GM21723 (cell line): Measurements from ENCODE around the gene PRKG2.

Experiments used
- ATAC-seq: cut with Tn5 transposase; IDR thresholded peaks from one replicate; pipeline ENCODE4 v1.9.1; 2021; ENCODE audit warnings: mild to moderate bottlenecking, moderate library complexity; ENCODE audit not compliant: unreplicated experiment

The PRKG2 gene

DNA sequence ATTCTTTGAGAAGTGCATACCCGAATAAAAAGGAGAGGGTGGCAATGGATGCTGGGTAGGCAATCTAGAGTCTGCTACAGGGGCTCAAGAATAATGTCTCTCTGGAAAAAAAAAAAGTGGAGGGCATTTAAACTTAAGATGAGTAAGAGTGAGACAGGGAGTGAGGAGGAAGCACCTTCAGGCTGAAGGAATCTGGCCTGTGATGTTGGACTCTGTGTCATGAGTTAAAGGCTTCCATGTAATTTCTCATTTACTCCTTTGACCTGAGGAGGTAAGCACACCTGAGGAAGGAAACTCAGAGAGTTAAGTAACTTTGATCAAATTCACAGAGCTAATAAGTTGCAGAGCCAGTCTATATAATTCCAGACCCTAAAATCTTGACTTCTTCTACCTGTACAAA is 3.2 kb upstream of the PRKG2 start:
- no peak for ATAC-seq

DNA sequence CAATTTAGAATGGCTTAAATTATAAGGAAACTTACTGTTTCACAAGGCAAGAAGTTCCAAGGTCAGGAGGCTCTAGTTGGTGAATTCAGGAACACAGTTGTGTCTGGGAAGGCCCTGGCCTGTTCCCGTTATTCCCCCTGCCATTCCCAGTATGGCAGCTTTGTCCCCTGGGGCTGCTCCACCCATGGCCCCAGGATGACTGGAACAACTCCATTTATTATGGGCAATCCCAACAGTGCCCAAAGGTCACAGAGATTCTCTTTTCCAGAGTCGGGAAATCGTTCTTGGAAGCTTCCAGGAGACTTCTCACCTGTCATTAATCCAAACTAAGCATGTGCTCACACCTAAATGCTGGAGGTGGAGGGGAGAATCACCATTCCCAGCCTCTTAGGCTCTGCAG is 2.8 kb upstream of the PRKG2 start:
- ATAC-seq: no peak

DNA sequence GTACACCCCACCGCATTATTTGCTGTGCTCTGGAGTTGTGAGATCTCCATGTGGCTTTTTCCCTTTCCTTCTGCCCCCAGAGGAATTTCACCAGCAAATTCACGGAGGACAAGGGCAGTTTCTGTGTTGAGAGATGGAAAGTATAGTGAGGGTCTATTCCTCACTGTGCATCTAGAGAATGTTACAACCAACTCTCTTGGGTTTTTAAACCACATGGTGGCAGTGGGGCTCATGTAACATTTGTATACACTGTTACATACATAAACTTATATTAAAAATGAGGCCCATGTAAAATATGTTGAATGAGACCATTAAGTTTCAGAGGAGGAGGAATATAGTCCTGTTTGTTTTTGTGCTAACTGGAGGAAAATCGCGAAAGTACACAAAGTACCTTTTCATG is 909 bp upstream of the PRKG2 start:
- ATAC-seq: no peak

DNA sequence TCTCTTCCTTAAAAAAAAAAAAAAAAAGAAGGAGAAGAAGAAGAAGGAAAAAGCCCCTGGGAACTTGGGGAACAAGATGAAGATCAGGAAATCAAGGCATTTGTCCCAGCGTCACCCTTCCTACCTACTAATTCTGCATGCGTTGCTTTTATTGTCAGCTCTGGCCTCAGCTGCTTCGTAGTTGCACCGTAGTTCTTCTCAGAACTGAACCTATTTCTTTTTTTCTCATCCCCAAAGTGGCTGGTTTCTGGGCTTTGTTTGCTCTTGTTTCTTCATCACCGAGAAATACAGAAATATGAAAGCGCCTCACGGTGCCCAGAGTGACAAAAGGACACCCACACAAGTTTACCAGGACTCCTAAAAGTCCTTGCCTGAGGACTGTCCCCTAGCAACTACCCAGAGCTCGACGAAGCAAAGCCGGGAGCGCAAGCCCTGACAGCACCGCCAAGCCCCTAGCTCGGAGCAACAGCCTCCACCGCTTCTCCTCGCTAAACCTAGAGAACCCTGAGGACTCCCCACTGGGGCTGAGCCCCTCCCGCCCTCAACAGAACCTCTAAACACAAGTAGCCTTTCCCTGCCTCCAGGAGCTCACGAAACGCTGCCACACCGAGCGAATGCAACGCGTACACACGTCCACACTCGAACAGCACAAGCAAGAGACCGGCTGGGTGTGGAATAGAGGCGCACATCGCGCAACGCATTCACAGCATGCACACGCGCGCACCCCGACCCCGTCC is 710 bp downstream of the PRKG2 start:
- ATAC-seq: no peak

DNA sequence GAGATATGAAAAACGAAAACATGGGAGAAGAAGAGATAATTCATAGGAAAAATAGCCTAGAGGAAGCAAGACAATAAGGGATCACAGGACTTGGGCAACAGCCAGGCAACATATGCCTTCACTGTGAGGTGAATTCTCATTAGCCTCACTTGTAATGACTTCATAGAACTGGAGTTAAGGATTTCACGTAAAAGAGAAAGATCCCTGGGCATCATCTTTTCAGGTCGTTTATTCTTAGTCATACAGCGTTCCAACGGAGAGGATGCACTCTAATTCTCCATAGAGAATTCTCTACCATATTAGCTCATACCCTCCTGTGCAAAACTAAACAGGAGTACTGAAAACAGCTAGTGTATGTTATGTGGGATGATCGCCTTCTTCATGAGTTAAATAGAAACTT is 1.4 kb downstream of the PRKG2 start:
- no peak for ATAC-seq

DNA sequence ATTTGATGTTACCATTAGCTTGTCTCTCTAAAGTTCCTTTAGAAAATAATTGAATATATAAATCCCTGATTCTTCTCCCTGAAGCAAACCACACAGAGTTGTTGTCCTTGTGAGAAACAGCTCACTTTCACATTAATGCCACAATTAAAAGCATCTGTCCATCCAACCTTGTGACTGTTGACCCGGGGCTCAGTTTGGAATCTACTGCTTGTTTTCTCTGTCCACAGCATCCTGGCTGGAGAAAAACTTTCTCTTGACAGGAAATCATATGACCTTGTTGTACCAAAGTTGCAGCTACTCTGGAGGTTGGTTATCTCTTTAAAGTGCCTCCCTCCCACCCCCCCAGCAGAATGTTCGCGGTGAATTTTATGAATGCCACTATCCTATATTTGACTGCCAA is 3.1 kb downstream of the PRKG2 start:
- ATAC-seq: no peak

DNA sequence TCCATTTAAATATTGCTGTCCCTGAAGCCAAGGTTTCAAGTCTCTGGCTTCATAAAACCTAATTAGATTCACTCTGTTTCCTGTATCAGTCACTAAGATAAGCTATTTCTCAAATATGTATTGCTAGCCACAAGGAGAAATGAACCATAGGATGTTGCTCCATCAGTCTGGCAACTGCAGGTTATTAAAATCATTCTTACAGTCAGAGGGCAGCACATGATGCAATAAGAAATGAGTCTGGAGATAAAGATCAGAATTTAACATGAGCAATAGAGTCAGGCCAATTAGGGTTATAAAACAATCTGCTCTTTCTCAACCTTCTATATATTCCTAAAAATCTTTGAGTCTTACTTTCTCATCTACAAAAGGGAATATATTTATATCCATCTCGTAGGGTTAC is 7.2 kb downstream of the PRKG2 start:
- no peak for ATAC-seq

DNA sequence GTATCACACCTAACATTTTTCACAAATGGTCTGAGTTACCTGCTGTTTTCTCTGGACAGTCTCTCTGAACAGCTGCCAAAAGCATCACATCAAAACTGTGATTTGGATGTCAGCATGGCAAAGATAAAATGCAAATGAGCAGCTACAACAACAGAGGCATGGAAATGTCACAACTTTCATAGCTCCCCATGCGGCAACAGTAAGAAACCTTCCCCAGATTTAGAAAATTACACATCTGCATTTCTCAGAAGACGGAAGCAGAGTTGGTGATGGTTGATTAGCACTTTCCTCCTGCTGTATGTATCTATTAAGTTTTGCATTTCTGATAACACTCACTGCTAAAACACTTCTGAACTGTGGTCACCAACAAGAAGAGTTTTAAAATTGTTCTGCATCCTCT is 9.7 kb downstream of the PRKG2 start:
- ATAC-seq: no peak

DNA sequence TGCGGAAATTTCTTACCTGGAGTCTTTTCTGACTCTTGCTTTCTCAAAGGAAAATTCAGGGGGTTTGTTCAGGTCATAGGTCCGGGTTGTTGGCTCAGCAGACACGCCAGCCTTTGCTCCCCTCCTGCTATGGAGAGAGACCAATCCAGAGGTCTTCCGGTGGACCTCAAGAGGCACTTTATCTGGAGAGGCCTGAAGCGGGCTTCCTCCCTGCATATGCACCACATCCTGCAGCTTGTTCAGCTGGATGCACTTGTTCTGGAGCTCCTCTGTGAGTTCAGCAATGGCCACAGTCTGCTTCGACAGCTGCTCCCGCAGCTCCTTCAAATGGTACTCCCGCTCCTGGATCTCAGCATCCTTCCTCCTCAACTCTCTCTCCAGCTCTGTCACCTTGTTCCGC is 10.5 kb downstream of the PRKG2 start:
- ATAC-seq: no peak

DNA sequence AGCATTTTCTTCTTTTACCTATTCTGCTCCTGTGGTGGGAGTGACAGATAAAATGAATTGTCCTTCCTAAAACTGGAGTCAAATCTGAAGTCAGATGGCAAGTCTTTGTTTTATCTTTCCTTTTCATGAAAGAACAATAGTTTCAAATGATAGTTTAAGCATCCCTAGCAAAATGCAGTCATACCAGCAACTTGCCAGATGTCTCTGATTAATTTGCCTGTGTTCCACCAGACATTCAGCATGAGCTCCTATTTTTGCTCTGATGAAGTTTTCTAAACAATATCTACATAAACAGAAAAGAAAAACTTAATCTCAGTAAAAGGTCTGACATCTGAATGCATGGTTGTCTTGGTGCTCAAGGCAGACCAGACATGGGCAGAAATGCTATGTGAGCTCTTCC is 15.2 kb downstream of the PRKG2 start:
- ATAC-seq: no peak

DNA sequence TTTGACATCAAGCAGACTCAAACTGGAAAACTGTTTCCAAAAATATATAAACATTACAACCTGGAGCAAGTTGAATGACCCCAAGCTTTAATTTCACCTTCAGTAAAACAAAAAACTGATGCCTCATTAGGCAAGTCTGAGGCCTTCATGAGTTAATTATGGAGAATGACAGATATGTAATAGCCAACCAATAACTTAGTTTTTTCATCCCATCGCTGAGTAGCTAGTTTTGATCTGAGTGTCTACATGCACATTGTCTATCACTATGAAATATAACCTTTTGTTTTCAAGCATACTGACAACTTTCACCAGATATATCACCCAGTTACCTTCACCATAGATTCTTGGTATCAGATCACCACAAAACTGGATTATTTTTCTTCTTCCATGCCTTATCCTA is 16.4 kb downstream of the PRKG2 start:
- no peak for ATAC-seq

DNA sequence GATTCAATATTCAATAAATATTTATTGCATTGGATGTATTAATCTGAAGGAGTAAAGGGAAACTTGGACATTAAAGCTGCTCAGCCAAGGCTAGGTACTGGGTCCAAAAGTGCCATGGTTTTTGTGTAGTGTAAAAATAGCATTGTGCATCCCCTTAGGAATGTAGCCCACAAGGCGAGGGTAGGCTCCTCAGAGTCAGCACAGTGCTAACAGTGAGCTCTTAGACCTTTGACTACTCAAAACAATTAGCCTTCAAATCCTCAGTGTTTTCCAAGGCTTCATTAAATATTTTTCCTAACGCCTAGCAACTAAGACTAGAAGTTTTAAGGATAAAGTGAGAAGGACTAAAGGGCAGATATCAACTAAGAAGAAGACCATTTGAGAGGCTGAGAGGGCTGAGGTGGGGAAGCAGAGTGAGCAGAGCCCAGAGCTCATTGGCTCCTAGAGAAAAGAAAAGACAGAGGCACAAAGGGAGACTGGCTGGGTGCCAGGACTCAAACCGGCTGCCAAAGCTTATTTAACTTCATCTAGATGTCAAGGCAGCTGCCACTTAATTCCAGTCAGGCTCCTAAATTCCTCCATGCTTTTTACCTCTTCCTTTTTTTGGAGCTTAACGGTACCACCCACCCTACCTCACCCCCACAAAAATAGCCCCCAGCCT is 17.0 kb downstream of the PRKG2 start:
- no peak for ATAC-seq

DNA sequence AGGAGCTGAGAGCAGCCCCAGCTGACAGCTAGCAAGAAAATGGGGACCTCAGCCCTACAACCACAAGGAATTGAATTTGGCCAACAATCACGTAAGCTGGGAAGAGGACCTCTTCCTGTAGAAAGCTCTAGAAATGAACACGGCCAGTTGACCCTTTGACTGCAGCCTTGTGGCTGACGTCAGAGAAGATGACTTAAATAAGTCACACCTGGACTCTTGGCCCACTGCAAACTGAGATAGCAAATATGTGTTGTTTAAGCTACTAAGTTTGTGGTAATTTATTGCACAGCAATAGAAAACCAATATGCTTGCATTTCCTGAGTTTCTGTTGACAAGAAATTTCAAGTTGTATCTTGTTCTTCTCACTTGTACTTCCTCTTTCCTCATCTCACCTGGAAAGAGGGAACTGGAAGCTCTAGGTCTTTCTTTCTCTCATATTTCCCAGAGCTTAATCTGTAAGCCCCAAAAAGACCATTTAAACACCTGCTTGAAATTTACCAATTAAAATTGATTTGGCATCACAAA is 18.8 kb downstream of the PRKG2 start:
- ATAC-seq: no peak

DNA sequence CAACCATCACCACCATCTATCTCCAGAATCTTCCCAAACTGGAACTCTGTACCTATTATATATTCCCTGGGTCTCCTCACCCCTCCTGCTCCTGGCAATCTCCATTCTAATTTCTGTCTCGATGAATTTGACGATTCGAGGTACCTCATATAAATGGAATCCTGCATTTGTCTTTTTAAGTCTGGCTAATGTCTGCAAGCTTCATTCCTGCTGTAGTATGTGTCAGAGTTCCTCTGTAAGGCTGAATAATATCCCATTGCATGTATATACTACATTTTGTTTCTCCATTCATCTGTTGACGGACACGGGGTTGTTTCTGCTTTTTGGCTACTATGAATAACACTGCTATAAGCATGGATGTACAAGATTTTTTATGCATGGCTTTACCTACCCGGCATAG is 19.5 kb downstream of the PRKG2 start:
- no peak for ATAC-seq

DNA sequence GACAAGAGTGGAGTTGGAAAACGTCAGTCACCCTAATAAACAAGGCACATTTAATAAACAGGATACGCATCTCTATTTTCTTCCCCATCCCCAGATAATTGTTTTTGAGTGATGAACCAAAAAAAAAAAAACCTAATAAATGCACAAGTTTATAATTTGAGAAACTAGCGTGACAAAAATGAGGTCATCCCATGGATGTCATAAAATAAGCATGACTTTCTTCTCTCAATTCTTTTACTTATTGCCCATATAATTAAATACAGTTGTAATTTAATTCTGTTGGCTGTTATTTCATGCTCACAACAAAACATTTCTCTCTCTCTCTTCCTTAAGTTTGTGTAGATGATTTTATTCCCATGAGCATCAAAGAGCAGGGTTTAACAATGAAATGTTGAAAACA is 20.7 kb downstream of the PRKG2 start:
- ATAC-seq: no peak

DNA sequence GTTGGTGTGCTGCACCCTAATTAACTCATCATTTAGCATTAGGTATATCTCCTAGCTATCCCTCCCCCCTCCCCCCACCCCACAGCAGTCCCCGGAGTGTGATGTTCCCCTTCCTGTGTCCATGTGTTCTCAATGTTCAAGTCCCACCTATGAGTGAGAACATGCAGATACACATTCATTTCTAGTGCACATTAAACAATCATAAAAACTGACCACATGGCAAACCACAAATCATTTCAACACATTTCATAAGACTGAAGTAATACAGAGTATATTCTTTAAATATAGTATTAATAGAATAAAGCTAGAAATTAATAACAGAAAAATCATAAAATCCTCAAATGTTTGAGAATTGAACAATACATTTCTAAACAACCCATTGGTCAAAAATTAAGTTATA is 34.1 kb downstream of the PRKG2 start:
- no peak for ATAC-seq

DNA sequence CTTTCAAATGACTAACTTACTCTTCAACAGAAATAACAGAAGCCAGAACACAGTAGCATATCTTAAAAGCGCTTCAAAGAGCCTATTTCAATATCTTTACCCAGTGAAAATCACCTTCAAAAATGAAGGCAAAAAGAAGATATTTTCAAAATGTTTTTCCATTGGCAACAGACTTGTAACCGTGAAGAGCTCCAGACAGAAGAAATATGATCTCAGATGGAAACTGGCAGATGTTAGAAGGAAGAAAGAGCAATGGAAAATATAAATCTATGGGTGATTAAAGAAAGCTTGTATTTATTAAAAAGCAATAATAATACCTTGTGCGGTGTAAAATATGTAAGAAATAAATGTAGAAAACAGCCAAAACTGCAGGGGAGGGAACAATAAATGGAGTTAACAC is 35.7 kb downstream of the PRKG2 start:
- ATAC-seq: no peak

DNA sequence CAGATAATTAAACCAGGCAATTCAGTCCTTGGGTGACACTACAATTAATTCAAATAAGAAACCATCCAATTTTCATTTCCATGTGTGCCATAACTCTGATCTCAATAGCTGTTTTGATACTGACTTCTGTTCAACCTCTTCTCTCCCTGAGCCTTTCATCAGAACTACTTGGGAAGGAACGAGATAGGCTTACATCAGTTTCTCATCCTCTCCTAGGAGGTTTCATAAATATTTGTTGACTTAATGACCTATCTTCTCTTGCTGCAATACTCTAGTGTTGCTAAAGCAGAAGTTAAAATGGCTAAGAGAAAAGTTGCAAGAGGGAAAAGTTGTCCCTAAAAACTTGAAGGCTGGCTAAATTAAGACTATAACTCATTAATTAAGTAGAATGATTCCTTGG is 41.8 kb downstream of the PRKG2 start:
- ATAC-seq: no peak

DNA sequence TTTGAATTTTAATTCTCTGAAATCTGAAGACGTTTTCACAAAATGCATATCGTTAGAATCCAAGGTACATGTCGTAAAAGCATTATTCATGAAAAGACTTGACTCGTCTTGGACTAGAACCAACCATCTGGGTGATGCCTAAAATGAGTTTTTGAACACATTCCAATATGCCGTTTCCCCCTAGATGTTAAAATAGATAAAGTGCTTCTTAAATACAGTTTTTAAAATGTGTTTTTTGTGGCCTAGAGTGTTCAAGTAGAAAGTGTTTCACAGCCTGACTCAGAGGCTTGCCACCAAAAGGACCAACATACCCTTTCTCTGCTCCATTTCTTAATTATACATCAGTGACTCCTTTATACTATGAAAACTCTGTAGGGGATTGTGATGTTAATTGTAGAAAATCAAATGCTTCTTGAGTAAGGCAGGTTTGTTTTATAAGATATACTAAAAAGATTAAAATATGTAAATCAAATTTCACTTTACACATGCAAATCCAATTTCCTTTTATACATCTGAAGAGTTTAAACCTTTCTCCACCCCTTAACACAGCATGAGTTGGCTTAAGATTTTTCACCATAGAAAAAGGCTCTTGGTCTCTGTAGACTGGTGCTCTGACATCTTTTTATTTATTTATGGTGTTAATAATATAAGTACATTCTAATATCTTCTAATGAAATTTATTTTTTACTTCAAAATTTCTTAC is 48.4 kb downstream of the PRKG2 start:
- ATAC-seq: no peak

DNA sequence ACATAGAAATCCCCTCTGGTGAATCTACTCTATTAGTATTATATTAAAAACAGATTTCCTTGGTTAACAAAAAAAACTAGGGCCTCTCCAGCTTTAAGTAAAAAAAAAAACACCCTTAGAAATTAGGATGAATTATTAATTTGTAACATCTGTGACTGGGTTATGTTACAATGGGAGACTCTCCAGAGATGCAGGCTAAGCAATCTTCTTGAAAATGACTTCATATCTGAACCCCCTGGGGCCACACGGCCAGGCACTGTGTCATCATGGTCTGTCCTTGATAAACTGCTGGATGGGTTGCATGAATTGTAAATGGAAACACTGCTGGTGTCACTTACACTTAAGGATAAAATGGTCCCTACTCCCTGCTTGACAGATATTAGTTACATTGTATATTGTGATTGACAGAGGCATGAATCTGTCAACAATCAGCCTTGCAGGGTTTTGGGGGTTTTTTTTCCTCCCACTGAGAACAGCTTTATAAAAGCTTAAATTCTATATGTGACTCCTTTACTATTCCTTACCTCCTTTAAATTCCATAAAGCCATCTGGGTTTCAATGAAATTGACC is 49.1 kb downstream of the PRKG2 start:
- ATAC-seq: no peak

DNA sequence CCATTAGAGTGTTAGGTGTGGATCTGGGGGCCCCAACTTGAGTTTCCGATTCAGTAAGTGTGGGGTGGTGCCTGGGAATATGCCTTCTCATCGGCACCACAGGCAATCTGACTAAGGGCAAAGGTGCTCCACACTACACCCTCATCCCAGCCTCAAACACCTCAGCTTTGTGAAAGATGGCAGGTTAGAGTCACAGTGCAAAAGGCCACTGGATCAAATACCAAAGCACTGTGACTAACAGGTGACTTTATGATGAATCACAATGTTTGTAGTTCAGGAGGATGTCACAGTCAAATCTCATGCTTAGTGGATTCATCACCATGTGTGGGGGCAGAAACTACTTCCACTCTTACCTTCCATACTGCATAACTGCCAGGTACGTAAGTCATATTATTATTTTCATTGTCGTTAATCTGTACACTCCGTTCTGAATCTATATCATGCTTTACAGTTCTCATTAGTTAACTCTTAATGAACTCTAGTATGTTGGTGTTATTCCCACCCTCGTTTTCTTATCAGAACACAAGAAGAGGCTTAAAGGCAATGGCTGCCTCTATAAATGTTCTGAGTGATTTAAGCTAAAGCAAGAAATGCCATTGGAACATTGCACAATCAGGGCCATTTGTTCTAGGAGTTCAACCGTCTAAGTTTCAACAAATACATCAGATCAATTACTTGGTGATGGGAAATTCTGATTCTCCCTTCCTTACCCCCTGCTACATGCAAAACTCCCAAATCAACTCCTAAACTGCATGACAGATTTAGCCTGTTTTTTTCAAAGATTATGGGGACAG is 50.2 kb downstream of the PRKG2 start:
- no peak for ATAC-seq
